Stimulated activated CD4-positive, alpha-beta T cell treated with anti-CD3 and anti-CD28 coated beads, Interleukin-1b, Interleukin-23, amount 100 ng/mL, for 4 hours (primary cell): ENCODE results near the gene TNIP1.
A peak's percentile ranks its signal among the peaks of the same experiment; 100 is the strongest.

Source experiments
- DNase-seq, 2 donors: peaks; one replicate each; pipeline ENCODE4 v3.0.0-alpha.2; 2020; ENCODE audit warnings: low read depth in 2 of 2

Gene TNIP1, protein sequence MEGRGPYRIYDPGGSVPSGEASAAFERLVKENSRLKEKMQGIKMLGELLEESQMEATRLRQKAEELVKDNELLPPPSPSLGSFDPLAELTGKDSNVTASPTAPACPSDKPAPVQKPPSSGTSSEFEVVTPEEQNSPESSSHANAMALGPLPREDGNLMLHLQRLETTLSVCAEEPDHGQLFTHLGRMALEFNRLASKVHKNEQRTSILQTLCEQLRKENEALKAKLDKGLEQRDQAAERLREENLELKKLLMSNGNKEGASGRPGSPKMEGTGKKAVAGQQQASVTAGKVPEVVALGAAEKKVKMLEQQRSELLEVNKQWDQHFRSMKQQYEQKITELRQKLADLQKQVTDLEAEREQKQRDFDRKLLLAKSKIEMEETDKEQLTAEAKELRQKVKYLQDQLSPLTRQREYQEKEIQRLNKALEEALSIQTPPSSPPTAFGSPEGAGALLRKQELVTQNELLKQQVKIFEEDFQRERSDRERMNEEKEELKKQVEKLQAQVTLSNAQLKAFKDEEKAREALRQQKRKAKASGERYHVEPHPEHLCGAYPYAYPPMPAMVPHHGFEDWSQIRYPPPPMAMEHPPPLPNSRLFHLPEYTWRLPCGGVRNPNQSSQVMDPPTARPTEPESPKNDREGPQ

DNA sequence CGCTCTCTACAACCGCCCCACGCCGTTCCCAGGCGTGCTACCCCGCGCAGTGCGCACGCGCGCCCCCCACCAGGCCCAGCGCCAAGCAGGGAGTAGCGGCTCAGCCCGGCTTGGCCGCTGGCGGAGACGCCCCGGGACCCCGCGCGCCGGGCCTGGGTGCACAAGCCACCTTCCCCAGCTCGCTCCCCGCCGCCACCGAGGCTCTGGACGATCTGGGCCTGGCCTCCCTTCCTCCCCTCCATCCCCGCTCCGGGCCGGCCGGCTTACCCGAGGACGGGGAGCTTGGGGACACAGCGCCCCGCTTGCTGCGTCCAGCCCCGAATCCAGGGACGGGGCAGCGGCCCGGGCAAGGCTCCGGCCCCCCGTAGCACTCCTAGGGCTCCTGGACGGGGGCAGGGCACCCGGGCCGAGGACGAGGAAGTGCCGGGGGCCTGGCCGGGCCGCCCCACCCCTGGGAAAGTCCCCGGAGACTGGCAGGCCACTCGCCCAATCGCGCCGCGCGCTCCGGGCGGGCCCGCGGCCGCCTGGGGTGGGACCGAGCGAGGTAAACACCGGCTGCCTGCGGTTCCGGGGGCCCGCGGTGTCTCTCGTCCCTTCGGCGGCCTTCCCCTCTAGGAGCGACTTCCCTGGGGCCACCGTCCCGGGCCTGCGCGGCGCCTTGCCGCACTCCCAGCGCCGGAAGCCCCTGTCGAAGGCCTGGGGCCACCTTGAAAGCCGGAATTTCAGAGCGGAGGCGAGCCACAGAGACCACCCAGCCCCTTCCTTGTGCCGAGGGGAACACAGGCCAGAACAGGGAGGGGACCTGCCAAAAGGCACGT is at the start of gene TNIP1:
TNIP1 (minus strand) TSS at position 422 of the 818 bp plus-strand sequence. CDS start 15,939 bp downstream, outside the sequence.
- peak; percentile 91 to 94 for DNase-seq

DNA sequence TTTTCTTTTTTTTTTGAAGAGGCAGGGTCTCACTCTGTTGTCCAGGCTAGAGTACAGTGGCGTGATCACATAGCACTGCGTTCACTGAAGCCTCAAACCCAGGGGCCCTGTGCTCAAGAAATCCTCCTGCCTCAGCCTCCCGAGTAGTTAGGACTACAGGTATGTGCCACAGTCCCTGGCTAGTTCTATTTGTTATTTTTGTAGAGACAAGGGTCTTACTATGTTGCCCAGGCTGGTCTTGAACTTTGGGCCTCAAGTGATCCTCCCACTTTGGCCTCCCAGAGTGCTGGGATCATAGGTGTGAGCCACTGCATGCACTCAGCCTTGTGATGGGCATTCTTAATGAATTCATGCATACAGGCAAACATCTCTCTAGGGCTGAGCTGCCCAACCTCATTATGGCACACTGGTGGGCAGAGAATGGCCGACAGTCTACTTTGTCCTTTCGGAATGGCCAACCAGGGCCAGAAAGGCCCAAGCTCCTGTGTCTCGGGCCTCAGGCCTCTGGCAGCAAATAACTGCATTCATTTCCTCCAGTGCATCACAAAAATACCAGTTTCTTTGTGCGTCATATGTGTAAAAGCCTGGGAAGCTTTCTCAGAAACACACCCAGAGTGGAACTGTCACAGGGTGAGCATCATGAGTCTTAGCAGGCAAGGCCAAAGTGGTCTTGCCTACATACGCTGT is 49.5 kb upstream of the TNIP1 start:
- no peak for DNase-seq

DNA sequence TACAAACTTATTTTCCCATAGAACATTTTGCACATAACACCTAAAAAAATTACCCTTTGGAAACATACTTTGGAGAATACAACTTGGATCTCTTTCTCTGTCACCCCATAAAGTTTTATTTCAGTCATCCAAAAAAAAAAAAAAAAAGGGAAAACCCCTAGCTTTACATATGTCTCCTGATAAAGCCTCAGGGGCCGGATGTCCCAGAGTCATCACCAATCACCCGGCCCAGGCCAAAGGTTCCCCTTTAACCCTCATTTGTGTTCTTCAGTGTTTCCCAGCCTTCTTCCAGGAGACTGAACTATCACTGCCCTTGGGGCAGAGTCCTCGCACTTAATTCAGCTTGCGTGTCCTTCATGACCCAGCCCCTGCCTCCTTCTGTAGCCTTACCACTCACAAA is 48.0 kb upstream of the TNIP1 start:
- DNase-seq = no peak

DNA sequence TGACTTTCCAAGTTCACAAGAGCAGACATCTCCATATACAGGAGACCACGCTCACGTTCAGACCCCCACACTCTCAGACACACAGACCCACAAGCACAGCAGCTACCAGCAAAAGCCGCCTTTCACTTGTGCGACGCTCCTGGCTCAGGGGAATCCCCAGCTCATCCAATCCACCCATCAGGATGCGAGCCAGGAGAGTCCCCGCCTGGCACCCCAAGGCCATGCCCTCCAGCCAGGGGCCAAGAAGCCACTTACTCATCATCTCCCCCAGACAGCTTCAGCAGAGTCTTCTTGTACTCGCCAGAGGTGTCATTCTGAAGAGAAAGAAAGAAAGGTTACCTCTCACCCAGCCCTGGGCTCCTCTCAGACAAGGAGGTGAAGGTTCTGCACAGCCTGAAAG is 47.1 kb upstream of the TNIP1 start:
- no peak for DNase-seq

DNA sequence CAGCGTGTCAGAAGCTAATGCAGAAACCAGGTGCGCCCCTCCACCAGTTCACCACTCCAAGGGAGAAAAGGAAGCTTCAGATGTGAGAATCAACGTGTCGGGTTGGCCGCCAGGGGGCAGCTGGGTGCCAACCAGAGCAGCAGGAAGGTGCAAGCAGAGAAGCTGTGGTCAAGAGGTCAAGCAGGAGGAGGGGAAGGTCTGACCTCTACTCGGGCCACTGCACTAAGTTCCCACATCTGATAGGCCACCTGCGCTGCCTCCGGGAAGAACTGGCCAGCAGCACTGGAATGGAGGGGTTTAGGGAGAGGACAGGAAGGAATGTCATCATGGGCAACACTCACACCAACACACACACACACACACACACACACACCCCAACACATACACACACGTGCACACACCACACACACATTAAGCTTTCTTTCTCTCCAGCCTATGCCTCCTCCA is 45.4 kb upstream of the TNIP1 start:
- peak; percentile 51 to 54 for DNase-seq

DNA sequence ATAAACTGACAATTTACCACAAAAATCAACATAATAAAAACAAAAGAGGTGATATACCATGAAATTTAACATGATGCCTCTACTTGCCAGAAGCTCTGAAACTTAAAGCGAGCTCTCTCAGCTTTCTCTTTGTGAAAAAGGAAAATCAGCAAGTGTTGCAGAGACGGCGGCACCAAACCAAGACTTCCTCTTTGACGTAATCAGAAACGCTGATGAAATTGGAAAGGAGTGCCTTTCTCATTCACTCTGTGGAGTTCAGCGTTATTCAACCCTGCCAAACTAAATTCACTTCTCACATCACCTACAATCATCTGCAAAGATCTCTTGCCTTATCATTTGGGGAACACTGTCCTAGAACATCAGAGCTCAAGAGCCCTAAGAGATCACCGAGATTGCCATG is 44.6 kb upstream of the TNIP1 start:
- DNase-seq = no peak

DNA sequence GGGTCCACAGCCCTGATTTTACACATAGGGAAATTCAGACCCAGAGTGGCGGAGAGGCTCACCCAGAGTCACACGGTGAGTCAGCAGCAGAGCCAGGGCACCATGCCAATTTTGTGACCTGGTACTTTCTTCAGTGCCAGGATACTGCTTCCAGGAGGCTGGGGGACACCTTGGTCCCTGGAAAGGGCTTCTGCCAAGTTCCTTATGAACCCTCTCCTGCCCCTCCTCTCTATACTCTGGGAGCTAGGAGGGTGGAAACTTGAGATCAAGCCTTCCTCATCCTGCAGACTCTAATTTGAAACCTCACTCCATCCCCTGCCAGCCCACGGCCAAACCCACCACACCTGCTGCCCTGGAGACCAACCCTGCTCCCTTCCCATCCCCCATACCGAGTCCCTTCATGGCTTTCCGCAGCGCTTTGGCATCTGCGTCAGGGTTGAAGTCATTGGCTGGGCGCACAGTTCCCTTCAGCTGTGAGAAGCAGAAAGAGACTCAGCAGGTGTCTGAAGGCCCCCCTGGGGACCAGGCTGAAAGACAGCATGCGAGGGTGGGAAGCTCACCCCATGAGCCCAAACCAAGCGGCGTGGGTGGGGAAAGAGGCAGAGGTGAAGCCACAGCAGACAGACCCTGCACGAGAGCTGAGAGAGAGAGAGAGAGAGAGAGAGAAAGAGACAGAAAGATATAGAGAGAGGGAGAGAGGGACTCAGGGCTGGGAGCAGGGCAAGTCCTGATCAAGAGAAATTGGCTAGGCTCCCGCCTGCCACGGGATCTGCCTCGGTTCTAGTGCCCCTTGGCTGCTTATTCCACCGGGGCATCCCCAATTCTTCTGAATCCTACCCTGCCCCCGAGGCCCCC is 43.3 kb upstream of the TNIP1 start:
- DNase-seq = peak; percentile 26 to 34

DNA sequence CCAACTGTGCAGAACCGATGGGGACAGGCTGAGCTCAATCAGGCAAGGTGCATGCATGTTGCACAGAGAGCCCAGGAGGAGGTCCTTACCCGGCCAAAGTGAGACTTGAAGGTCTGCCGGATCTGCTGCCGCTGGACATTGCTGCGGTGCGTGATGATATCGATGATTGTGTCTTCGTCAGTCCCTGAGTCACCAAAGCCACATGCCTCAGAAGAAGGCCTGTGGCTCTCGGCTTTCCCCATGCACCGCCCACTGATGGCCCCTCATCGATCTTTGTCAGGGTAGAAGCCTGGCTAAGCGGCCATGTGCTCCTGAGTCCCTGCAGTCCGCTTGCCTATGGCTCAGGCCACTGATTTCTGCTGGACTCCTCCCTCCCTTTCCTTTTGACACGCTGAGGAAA is 42.0 kb upstream of the TNIP1 start:
- no peak for DNase-seq

DNA sequence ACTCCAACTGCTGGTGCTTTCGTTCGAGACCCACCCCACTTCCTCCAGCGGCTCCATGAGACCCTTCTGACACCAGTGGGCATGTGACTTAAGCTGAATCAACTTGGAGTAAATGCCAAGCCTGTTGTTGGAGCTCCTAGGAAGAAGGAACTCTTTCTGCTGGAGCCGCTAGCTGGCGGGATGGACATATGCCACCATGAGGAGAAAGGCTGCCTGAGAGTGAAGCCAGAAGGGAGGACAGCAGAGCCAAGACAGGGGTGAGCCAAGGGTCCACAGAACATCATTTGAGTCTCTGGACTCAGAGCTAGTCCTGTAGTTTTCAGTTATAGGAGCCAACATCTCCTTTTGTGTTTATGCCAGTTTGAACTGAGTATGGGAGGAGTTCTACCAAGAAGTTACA is 40.8 kb upstream of the TNIP1 start:
- no peak for DNase-seq

DNA sequence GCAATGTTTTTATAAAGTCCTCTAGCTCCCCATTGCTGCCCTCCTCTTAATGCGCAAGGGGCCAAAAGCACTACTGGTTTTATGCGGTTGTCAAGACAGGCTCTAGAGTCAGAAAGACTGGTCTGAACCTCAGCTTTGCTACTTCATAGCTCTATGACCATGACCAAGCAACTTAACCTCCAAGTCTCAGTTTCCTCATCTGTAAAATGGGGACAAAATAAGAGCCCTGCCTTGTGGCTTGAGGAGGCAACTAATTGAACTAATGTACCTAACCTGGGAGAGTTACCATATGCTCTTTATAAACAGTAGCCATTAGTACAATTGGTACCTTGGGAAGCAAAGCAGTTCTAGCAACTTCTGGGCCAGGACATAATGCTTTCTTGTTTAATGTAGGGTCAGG is 40.3 kb upstream of the TNIP1 start:
- no peak for DNase-seq

DNA sequence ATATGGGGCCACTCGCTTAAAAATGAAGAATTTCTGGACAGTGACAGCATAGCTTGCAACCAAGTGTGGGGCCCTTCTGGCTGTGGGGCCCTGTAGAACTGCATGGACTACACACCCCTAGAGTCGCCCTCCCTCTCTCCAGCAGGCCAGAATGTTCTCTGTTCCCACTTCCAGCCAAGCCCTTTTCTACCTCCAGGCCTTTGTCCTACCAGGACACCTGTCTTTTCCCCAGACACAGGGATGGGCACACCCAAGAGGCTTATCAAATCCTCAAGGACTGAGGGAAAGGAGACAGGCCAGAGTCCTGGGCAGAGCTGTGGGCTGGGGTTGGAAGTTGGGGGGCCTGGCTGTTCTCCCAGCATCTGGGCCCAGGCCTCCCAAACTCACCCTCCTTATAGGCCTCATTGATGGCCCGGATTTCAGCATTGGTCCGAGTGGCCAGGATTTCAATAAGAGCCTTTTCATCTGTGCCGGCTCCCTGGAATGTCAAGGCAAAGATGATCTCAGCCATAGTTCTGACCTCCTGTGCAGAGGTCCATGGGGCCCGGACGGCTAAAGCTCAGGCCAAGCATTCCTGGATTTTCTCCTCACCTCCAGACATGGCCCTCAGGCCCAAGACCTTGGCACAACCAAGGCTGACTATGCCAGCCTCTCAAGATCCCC is 38.2 kb upstream of the TNIP1 start:
- DNase-seq = no peak

DNA sequence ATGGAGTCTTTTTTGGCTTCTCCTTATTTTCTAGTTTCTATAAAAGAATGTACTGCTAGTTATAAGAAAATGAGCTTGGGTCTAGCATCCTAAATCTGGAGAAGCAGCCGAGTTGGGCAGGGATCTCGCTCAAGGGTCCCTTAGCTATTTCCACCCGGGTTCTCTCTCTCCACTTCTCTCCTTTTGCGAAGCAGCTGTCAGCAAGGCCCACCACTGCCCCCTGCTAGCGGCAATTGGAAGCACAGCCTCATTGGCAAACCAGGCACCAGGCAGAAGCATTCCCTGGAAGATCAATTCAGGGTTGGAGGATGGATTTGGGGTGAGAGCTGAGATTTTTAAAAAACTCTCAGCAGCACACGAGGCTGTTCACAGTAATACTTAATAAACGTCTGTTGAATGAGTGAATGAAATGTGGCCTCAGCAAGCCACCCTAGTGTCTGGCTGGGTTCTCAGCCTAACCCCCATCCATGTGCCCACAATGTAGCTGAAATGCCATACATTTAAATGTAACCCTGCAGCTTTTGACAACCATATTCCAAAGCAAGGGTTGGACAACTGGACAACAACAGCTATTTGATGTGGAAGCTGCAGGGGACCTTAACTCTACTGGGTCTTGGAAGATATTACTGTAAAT is 34.6 kb upstream of the TNIP1 start:
- peak; percentile 72 to 74 for DNase-seq

DNA sequence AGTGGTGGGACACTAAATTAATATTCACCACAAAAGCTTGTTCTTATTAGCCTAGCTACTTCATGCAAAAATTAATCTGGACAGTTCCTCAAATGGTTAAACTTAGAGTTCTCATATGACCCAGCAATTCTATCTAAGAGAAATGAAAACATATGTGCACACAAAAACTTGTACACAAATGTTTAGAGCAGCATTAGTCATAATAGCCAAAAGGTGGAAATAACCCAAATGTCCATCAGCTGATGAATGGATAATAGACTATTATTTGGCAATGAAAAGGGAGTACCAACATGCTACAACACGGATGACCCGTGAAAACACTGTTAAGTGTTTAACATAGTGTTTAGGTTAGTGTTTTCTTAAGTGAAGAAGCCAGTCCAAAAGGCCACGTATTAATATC is 32.8 kb upstream of the TNIP1 start:
- DNase-seq = no peak

DNA sequence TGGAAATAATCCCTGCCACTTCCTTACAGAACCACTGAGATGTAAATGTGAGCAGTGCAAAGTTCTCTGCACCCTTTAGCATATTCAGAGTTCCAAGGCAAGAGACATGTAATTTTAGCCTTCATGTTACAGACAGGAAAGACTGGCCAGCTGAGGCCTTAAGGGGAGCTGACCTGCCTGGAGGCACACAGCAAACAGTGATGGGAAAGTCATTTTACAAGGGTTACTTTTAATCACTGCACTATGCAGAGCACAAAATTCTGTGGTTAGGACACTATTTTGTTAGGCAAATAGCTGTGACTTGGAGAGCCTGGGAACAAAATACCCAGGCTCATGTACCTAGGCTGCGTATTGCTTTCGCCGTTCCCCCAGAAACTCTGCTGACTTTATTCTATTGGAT is 30.2 kb upstream of the TNIP1 start:
- no peak for DNase-seq

DNA sequence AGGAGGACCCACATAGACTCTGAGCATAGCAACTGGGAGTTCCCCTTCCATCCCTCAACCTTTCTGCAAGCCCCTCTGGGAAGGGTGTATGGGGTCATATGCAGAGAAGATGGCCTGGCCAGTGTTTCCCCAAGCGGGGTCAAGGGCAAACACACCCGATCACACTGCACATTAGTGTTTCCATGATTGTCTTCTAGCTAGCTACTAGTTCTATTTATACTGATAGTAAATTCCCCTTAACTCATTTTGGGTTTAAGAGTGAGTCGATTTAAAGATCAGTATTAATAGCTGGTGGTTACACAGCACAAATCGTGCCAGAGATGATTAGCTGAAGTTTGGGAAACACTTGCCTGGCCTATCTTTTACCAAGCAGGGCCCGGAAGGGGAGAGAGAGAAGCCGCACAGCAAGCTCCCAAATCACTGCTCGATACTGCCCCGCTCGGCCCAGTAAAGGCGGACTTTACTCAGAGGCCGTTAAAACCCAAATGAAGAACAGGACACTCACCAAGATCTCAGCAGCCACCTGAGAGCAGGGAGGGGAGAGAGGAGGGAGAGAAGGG is 29.4 kb upstream of the TNIP1 start:
- no peak for DNase-seq

DNA sequence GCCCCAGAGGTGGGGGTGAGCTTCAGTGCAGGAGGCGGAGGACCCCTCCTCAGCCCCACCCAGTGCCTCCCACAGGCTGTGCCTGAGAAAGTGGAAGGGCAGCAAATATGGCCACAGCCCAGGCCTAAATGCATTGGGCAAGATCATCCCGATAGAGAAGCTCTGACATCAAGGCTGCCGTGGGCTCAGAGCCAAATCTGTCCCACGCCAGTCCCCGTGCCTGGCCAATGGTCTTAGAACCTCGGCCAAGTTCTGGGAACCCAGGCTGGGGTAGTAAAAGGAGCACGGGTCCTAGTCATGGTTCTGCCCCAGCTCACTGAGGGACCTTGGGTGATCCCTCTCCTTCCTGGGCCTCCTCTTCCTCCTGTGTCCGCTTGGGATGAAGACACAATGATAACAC is 27.7 kb upstream of the TNIP1 start:
- no peak for DNase-seq

DNA sequence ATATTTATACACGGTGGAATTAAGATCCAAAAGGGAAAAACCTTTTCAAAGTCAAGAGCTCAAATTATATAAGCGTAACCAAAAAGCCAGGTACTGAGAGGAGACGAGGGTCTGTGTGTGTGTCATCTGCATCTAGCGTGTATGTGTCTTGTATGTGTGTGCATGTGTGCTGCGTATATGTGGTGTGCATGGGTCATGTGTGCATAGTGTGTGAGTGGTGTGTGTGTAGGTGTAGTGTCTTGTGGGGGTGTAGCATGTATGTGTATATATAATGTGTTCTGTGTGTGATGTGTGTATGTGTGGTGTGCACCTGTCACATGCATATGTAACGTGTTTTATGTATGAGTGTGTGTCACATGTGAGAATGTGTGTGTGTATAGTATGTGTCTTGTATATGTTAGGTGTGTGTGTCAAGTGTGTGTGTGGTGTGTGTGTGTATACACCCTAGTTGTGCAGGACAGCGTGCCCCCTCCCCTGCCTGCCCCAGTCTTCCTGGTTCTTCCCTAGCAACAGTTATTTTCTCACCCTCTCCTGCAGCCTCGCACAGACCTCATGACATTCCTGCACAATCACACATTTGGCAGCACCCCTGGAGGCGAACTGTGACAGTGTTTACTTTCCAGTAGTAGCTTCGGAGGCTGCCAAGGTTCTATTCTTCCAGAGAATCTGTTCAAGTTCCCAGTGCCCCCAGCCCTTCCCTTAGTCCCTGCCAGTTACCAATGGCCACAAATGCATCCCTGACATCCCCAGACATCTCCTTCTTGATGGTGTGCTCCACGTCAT is 27.1 kb upstream of the TNIP1 start:
- DNase-seq = no peak

DNA sequence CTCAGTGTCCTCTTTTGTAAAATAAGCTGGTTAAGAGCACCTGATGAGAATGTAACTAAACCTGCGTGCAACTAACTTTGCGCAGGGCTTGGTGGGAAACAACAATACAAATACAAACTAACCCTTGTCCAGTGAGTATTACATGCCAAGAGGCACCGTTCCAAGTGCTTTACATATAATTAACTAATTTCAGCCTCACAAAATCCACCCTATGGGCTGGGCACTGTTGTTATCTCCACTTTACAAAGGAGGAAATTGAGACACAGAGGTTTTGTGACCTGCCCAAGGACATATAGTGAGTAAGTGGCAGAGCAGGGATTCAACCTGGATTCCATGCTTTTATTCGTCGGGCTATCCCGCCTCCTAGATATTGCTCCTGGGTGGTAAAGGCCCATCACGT is 26.2 kb upstream of the TNIP1 start:
- DNase-seq = no peak

DNA sequence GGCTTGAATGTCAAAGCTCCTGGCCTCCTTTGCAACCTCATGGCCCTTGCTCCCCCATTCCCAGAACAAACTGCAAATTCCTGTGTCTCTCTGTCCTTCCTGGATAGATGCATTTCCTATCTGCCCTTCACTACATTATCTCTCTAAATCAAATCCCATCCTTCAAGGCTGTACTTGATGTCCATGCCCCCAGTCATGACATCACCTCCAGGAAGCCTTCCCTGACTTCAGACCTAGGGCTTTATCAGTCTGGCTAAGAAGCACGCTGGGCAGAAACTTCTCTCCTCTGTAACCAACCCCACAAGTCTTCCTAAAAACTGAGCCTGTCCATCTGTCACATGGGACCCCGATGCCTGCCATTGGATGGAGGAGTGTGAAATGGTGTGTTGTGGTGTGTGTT is 25.7 kb upstream of the TNIP1 start:
- DNase-seq = no peak
